K562 (cell line): ENCODE data around the gene IL1RN. TPM values are rescaled to one million over a fixed set of nuclear protein-coding genes. Genes with fewer than 3 reads are reported as not detected.

Source experiments
- ATAC-seq: fragments of 200-7000 bp; cut with Tn5 transposase; 3 replicates; pipeline ENCODE4 v1.9.1; 2020; ENCODE audit warnings: moderate library complexity
- BruUV-seq: library from RNA; stranded (reverse); fragments of 400-500 nt; replicated peaks from 2 replicates; lab custom pipeline; 2021; lab: Mats Ljungman, UMichigan
- CTCF ChIA-PET: fragments of 300-600 bp; formaldehyde crosslinking; extraction: SDS; loops from one replicate; lab custom pipeline; 2021; ENCODE audit warnings: low intra/inter-chr PET ratio; lab: Yijun Ruan, JAX
- POLR2A ChIA-PET: fragments of 300-600, 350-650 bp; sonication (Branson Sonifier 250); formaldehyde crosslinking; extraction: SDS; loops from one replicate; lab custom pipeline; 2021; ENCODE audit warnings: antibody characterized with exemption, inconsistent platforms; lab: Yijun Ruan, JAX
- DNase-seq, 4 experiments: peaks; one replicate each; pipeline versions ENCODE4 v3.0.0 to v3.0.0-alpha.2; 2011 to 2018; ENCODE audit warnings: low spot score in 3 of 4, mixed read lengths in 3 of 4; ENCODE audit errors: extremely low read depth in 1 of 4
- FAIRE-seq: peaks from 2 replicates; lab custom pipeline; 2011; peaks lifted over from hg19 to GRCh38; lab: Jason Lieb, UNC
- H2AFZ ChIP-seq: 2 replicates; pipeline ENCODE4 v1.6.0; 2011; ENCODE audit warnings: low read depth, low read length, control low read depth, inconsistent platforms
- H3K27ac ChIP-seq: fragments of 200-600 bp; 3 replicates; pipeline ENCODE4 v1.8.0; 2011; ENCODE audit warnings: low read depth, mild to moderate bottlenecking, control low read depth, inconsistent platforms, low read length, moderate library complexity, mixed read lengths; ENCODE audit errors: extremely low read depth
- H3K27me3 ChIP-seq, 2 experiments: fragments of 300-600 bp in 1 of 2; 2 replicates in 1 of 2; 3 replicates in 1 of 2; pipeline versions ENCODE4 v1.6.0 to v1.8.0; 2011; ENCODE audit warnings: inconsistent platforms in 2 of 2, low read length in 2 of 2, mild to moderate bottlenecking in 1 of 2, mixed read lengths in 1 of 2, moderate library complexity in 1 of 2; ENCODE audit not compliant: control insufficient read depth in 2 of 2, insufficient read depth in 2 of 2
- H3K36me3 ChIP-seq: fragments of 300-600 bp; 3 replicates; pipeline ENCODE4 v1.8.0; 2011; ENCODE audit warnings: mild to moderate bottlenecking, low read length, inconsistent platforms; ENCODE audit not compliant: control insufficient read depth, insufficient read depth
- H3K4me1 ChIP-seq, 2 experiments: fragments of 200-600 bp in 1 of 2; replicated peaks in 1 of 2; 2 replicates in 1 of 2; 3 replicates in 1 of 2; pipeline versions ENCODE4 v1.5.1 to v1.8.0; 2011; ENCODE audit warnings: inconsistent platforms in 2 of 2, low read length in 2 of 2, mild to moderate bottlenecking in 1 of 2, mixed read lengths in 1 of 2, moderate library complexity in 1 of 2; ENCODE audit not compliant: control insufficient read depth in 2 of 2, insufficient read depth in 2 of 2
- H3K4me2 ChIP-seq: 2 replicates; pipeline ENCODE4 v1.6.1; 2011; ENCODE audit warnings: low read length, control low read depth, inconsistent platforms, mixed read lengths; ENCODE audit not compliant: insufficient read depth
- H3K4me3 ChIP-seq: fragments of 200-600 bp; sonication (generic), shearing (Covaris generic); 2 replicates; pipeline ENCODE4 v1.5.1; 2016; ENCODE audit warnings: control low read depth, inconsistent platforms
- H3K79me2 ChIP-seq: fragments of 200-600 bp; 3 replicates; pipeline ENCODE4 v1.8.0; 2011; ENCODE audit warnings: low read length, inconsistent platforms; ENCODE audit not compliant: control insufficient read depth, insufficient read depth
- H3K9ac ChIP-seq, 2 experiments: 2 replicates each; pipeline versions ENCODE4 v1.6.0 to v1.6.1; 2011; ENCODE audit warnings: low read depth in 2 of 2, low read length in 2 of 2, control low read depth in 1 of 2, inconsistent platforms in 1 of 2, mild to moderate bottlenecking in 1 of 2, mixed read lengths in 1 of 2; ENCODE audit not compliant: insufficient read depth in 1 of 2
- H3K9me1 ChIP-seq: one replicate; pipeline ENCODE4 v1.6.0; 2011; ENCODE audit warnings: inconsistent platforms, mild to moderate bottlenecking, low read length, moderate library complexity; ENCODE audit not compliant: control insufficient read depth, insufficient read depth
- H3K9me3 ChIP-seq: replicated peaks from 2 replicates; pipeline ENCODE4 v1.5.1; 2011; ENCODE audit warnings: low read depth, low read length, inconsistent platforms; ENCODE audit not compliant: control insufficient read depth, insufficient read depth
- H4K20me1 ChIP-seq: replicated peaks from 2 replicates; pipeline ENCODE4 v1.6.1; 2011; ENCODE audit warnings: low read length, inconsistent platforms, mixed read lengths; ENCODE audit not compliant: control insufficient read depth, insufficient read depth
- KLF16 ChIP-seq: IDR thresholded peaks from 2 replicates; pipeline ENCODE4 v1.6.1; 2016; ENCODE audit warnings: antibody characterized with exemption
- MYBL2 ChIP-seq, 2 experiments: fragments of 450-650 bp in 1 of 2; sonication (generic) in 1 of 2; formaldehyde crosslinking in 1 of 2; IDR thresholded peaks; 2 replicates each; pipeline versions ENCODE4 v1.6.1 to v1.8.1; 2017 to 2022; ENCODE audit warnings: borderline replicate concordance in 1 of 2, inconsistent platforms in 1 of 2, low read depth in 1 of 2, mild to moderate bottlenecking in 1 of 2, missing genetic modification reagents in 1 of 2, moderate library complexity in 1 of 2
- NEUROD1 ChIP-seq: fragments of 150-350 bp; IDR thresholded peaks from 2 replicates; pipeline ENCODE4 v1.6.1; 2014; ENCODE audit warnings: borderline replicate concordance, low read length, low read depth; ENCODE audit not compliant: partially characterized antibody
- OTX1 ChIP-seq: fragments of 450-650 bp; formaldehyde crosslinking; IDR thresholded peaks from 2 replicates; pipeline ENCODE4 v1.4.0; 2022; ENCODE audit warnings: mild to moderate bottlenecking
- RBFOX2 ChIP-seq: fragments of 200-400 bp; formaldehyde crosslinking; IDR thresholded peaks from 2 replicates; pipeline ENCODE4 v1.6.1; 2017; ENCODE audit warnings: low read depth, mild to moderate bottlenecking, low read length, moderate library complexity
- SRF ChIP-seq, 2 experiments: fragments of 250-450, 450-650 bp in 1 of 2; sonication (Bioruptor Pico) in 1 of 2; sonication (generic) in 1 of 2; formaldehyde crosslinking; IDR thresholded peaks; 2 replicates each; pipeline versions ENCODE4 v1.5.0 to v1.5.1; 2020 to 2022; ENCODE audit warnings: mild to moderate bottlenecking in 1 of 2, missing genetic modification reagents in 1 of 2
- TBP ChIP-seq: optimal IDR thresholded peaks from 2 replicates; pipeline ENCODE3; 2011; ENCODE audit warnings: low read depth, low read length, improper control_type of control experiment
- TCF3 ChIP-seq: sonication (generic); formaldehyde crosslinking; IDR thresholded peaks from 2 replicates; pipeline ENCODE4 v1.4.0; 2020; ENCODE audit warnings: mild to moderate bottlenecking, missing genetic modification reagents
- WGBS: fragments of 100-300 bp; shearing (Covaris generic); methylation state at CpG from one replicate; pipeline ENCODE4 v1.1.6; 2016; ENCODE audit warnings: low coverage, mixed read lengths; ENCODE audit not compliant: insufficient coverage; ENCODE audit errors: missing lambda C conversion rate; 5-methylcytosine and 5-hydroxymethylcytosine counted together
- in situ Hi-C: fragments of 300-500 bp; cut with MboI; formaldehyde crosslinking; loops from 4 replicates; pipeline ENCODE4 v1.15.0; 2018; ENCODE audit warnings: inconsistent platforms, mixed read lengths
- intact Hi-C: fragments of 100-400 bp; cut with micrococcal nuclease; formaldehyde crosslinking; loops from 2 replicates; pipeline ENCODE4 v1.14.2; 2022
- polyA plus RNA-seq, 8 experiments: library from polyadenylated mRNA; depleted of rRNA in 4 of 8; stranded (reverse) in 5 of 8; unstranded in 3 of 8; fragments of >200 nt; fragmentation: Nextera tagmentation in 2 of 8; fragmentation: Illumina TruSeq in 1 of 8; extraction: Ambion mirVana in 2 of 8; extraction: Trizol in 1 of 8; gene quantifications; 2 replicates each; pipeline versions ENCODE4 v1.2.1 to v1.2.3, GENCODE V29; 2011 to 2014; ENCODE audit warnings: inconsistent platforms in 1 of 8, missing spikeins in 1 of 8
- total RNA-seq, 7 experiments: library from RNA; depleted of rRNA in 6 of 7; stranded (reverse); fragments of >200 nt in 6 of 7; fragmentation: Illumina TruSeq in 2 of 7; extraction: Trizol in 2 of 7; gene quantifications; 2 replicates each; pipeline versions ENCODE4 v1.2.1 to v1.2.3, GENCODE V29; 2011 to 2021; ENCODE audit warnings: low replicate concordance in 1 of 7
- TF ChIP-seq, protein P1 (sequence below): fragments of 250-450 bp; sonication (Bioruptor Pico); IDR thresholded peaks from 2 replicates; pipeline ENCODE4 v1.8.0; 2021; ENCODE audit warnings: borderline replicate concordance, mild to moderate bottlenecking, moderate library complexity; ENCODE audit not compliant: poor library complexity, severe bottlenecking

Gene IL1RN
- total and polyA plus RNA-seq, 9 of the 15 experiments (the other 6 are each of a cell fraction or from before 2014, with no cell fraction given): 0.13 TPM; not detected in 8

- Histone ChIP-seq H3K27ac (no peak overlapping the region), H3K4me3 (no peak overlapping the region), H3K9me1 (no peaks in the 10 kb centered on the region), H2AFZ (no peak overlapping the region), H3K79me2 (no peaks in the 10 kb centered on the region), H3K9me3 (no peaks in the 10 kb centered on the region), H4K20me1 (no peaks in the 10 kb centered on the region), H3K9ac (no peak overlapping the region), H3K4me2 (no peak overlapping the region), H3K27me3 (peaks cover 0 to 12% of the 10 kb centered on the region in 2 experiments; a peak in 4 of 5 replicates), H3K4me1 (peaks cover 0 to 10% of the 10 kb centered on the region in 2 experiments; a peak in 3 of 5 replicates), H3K36me3 (no peaks in the 10 kb centered on the region)
- FAIRE-seq: no peak
- WGBS: 28% methylated on average over 5 of the region's 5 CpGs
- in situ Hi-C loops: no loop called here
- ATAC-seq: no peak
- TF ChIP-seq, protein P1, sequence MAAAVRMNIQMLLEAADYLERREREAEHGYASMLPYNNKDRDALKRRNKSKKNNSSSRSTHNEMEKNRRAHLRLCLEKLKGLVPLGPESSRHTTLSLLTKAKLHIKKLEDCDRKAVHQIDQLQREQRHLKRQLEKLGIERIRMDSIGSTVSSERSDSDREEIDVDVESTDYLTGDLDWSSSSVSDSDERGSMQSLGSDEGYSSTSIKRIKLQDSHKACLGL (CRISPR knock-in tag): no peak
- TF ChIP-seq NEUROD1 (no peak), MYBL2 (IDR thresholded peaks at IDR 0.05; ENCODE audit: low read depth) (no peak), MYBL2 (CRISPR knock-in tag; IDR thresholded peaks at IDR 0.05; ENCODE audit: borderline replicate concordance) (no peak), TCF3 (CRISPR knock-in tag) (no peak), OTX1 (CRISPR knock-in tag) (no peak), RBFOX2 (no peak), TBP (no peak), SRF (CRISPR knock-in tag; IDR thresholded peaks at IDR 0.05) (no peak), KLF16 (no peak)
- intact Hi-C loops: no loop called here
- no peak for DNase-seq
- ChIA-PET CTCF (no interaction called here), POLR2A (no interaction called here)
- BruUV-seq: no TSS peak
Observed at GRCh38 chr2:113155331-113155730, 27.9 kb downstream of the IL1RN start.
